ENCODE results near the gene ABO. TPM values are rescaled to one million over a fixed set of nuclear protein-coding genes. Genes with fewer than 3 reads are reported as not detected.

Gene ABO
- total and polyA plus RNA-seq, 2 of the 8 experiments (the other 6 are each of a cell fraction or from before 2014, with no cell fraction given) = 0.03 TPM; not detected in 1

- Histone ChIP-seq H3K56ac (replicated peaks; ENCODE audit: insufficient read length, low read depth, low read length) (no peak overlapping the region), H4K5ac (ENCODE audit: insufficient read length, low read depth, low read length) (no peak overlapping the region), H2BK12ac (ENCODE audit: low read depth, low read length) (no peak overlapping the region), H2BK20ac (ENCODE audit: low read length) (no peak overlapping the region), H3K4ac (replicated peaks; ENCODE audit: insufficient read length, low read depth, low read length) (no peak overlapping the region), H3K9ac (replicated peaks in 1 of 4; ENCODE audit: extremely low read depth in 1 of 4, low read depth in 3 of 4, low read length in 3 of 4) (no peak overlapping the region), H4K20me1 (replicated peaks in 1 of 2; ENCODE audit: control insufficient read depth in 1 of 2, insufficient read depth in 2 of 2, low read length in 2 of 2) (no peaks in the 10 kb centered on the region), H3K9me3 (ENCODE audit: insufficient read depth in 2 of 2, low read depth in 1 of 2, low read length in 1 of 2) (no peaks in the 10 kb centered on the region), H3K36me3 (ENCODE audit: control insufficient read depth in 2 of 4, insufficient read depth in 4 of 4, low read length in 3 of 4) (no peaks in the 10 kb centered on the region), H3K27me3 (replicated peaks in 1 of 4; ENCODE audit: control insufficient read depth in 3 of 4, extremely low read depth in 1 of 4, insufficient read depth in 3 of 4, low read length in 3 of 4) (0 out of 7 replicates have a peak, but pooled peaks cover 0 to 4% (median 0%) of the 10 kb centered on the region in 4 experiments), H2BK15ac (ENCODE audit: low read length) (no peak overlapping the region), H3K4me3 (ENCODE audit: extremely low read depth in 1 of 4, insufficient read depth in 2 of 4, low read depth in 3 of 4, low read length in 4 of 4) (no peak overlapping the region), H3K4me1 (replicated peaks in 1 of 4; ENCODE audit: control insufficient read depth in 3 of 4, insufficient read depth in 4 of 4, low read length in 3 of 4) (peaks cover 0 to 13% (median 4%) of the 10 kb centered on the region in 4 experiments; a peak in 6 of 7 replicates), H2BK120ac (replicated peaks; ENCODE audit: low read depth, low read length) (no peak overlapping the region), H3K14ac (ENCODE audit: insufficient read length) (no peak overlapping the region), H3K23me2 (ENCODE audit: low read depth, low read length) (no peaks in the 10 kb centered on the region), H3K4me2 (ENCODE audit: insufficient read depth in 1 of 2, low read depth in 2 of 2, low read length in 2 of 2) (no peak overlapping the region), H4K8ac (ENCODE audit: extremely low read depth, insufficient read depth, low read length) (no peak overlapping the region), H2AK5ac (ENCODE audit: low read depth, low read length) (no peak overlapping the region), H3K23ac (ENCODE audit: insufficient read length) (no peak overlapping the region), H2BK5ac (ENCODE audit: low read depth, low read length) (no peak overlapping the region), H3K27ac (ENCODE audit: low read depth, low read length) (no peak overlapping the region), H3K18ac (ENCODE audit: extremely low read depth, low read length) (no peak overlapping the region), H2AFZ (ENCODE audit: low read length) (no peak overlapping the region), H3K79me2 (ENCODE audit: control insufficient read depth in 1 of 2, insufficient read depth in 2 of 2, low read length in 2 of 2) (no peaks in the 10 kb centered on the region), H4K91ac (replicated peaks; ENCODE audit: insufficient read length, low read length) (no peak overlapping the region), H3K79me1 (ENCODE audit: low read depth, low read length) (no peaks in the 10 kb centered on the region)
- DNase-seq (ENCODE audit: low read depth in 1 of 2, low spot score in 2 of 2) (no peak), FAIRE-seq (no peak)
- POLR2A ChIA-PET (ENCODE audit: partially characterized antibody) = no interaction called here
- CTCF ChIA-PET (ENCODE audit: partially characterized antibody) = interaction anchor here (0.9 to 1.4 kb wide), 2 partner anchors 11 to 77 kb away, joined by 3 read pairs; no protein-coding TSS in a partner anchor
- 82% methylated on average over 5 of the region's 5 CpGs; no CpG with 5 or more reads in 1 of the 2 experiments for WGBS, 2 experiments (ENCODE audit: extremely low coverage in 1 of 2, insufficient coverage in 1 of 2, insufficient read length in 1 of 2, insufficient replicate concordance in 2 of 2, low coverage in 1 of 2, low lambda C conversion rate in 2 of 2, missing lambda C conversion rate in 1 of 2)
- TF ChIP-seq TCF12 (IDR thresholded peaks at IDR 0.05; ENCODE audit: low read depth, low read length) = no peak
- TF ChIP-seq ATF3 (IDR thresholded peaks at IDR 0.05; ENCODE audit: insufficient read depth, low read depth, low read length) = no peak
- no peak for TF ChIP-seq KDM5A (IDR thresholded peaks at IDR 0.05; ENCODE audit: low read length)
- TF ChIP-seq NRF1 (IDR thresholded peaks at IDR 0.05; ENCODE audit: low read depth, low read length) = no peak
- no peak for TF ChIP-seq KDM4A (IDR thresholded peaks at IDR 0.05; ENCODE audit: low read depth, low read length, severe bottlenecking)
- no peak for TF ChIP-seq HDAC6 (IDR thresholded peaks at IDR 0.05; ENCODE audit: low read depth, low read length)
- no peak for TF ChIP-seq EGR1 (IDR thresholded peaks at IDR 0.05; ENCODE audit: borderline replicate concordance, low read depth, low read length)
- TF ChIP-seq CEBPB (IDR thresholded peaks at IDR 0.05; ENCODE audit: low read depth, low read length) = no peak
- no peak for TF ChIP-seq CHD2 (IDR thresholded peaks at IDR 0.05; ENCODE audit: low read length)
- TF ChIP-seq SUZ12 (IDR thresholded peaks at IDR 0.05; ENCODE audit: low read length) = no peak
- TF ChIP-seq E2F6 (IDR thresholded peaks at IDR 0.05) = no peak
- no peak for TF ChIP-seq MAFK (IDR thresholded peaks at IDR 0.05; ENCODE audit: low read depth, low read length)
- TF ChIP-seq SRF (IDR thresholded peaks at IDR 0.05; ENCODE audit: low read depth, low read length) = no peak
- no peak for TF ChIP-seq PHF8 (conservative IDR thresholded peaks at IDR 0.05; ENCODE audit: low read depth, low read length)
Measured at GRCh38 chr9:133261753-133262120, 13.3 kb downstream of the ABO start.
